GM12864 (cell line): Measurements from ENCODE around the gene B4GALT3.

Experiments
- DNase-seq: peaks from one replicate; pipeline ENCODE4 v3.0.0-alpha.2; 2011; ENCODE audit warnings: low read depth
- H3K4me3 ChIP-seq: 2 replicates; pipeline ENCODE4 v1.5.1; 2011; ENCODE audit warnings: mild to moderate bottlenecking, low read depth, low read length, control low read depth
- TF ChIP-seq, protein P1 (sequence below): IDR thresholded peaks from 2 replicates; pipeline ENCODE4 v1.5.1; 2011; ENCODE audit warnings: low read depth, mild to moderate bottlenecking, moderate library complexity, low read length, control low read depth, inconsistent platforms; ENCODE audit errors: missing control alignments

The B4GALT3 gene

DNA sequence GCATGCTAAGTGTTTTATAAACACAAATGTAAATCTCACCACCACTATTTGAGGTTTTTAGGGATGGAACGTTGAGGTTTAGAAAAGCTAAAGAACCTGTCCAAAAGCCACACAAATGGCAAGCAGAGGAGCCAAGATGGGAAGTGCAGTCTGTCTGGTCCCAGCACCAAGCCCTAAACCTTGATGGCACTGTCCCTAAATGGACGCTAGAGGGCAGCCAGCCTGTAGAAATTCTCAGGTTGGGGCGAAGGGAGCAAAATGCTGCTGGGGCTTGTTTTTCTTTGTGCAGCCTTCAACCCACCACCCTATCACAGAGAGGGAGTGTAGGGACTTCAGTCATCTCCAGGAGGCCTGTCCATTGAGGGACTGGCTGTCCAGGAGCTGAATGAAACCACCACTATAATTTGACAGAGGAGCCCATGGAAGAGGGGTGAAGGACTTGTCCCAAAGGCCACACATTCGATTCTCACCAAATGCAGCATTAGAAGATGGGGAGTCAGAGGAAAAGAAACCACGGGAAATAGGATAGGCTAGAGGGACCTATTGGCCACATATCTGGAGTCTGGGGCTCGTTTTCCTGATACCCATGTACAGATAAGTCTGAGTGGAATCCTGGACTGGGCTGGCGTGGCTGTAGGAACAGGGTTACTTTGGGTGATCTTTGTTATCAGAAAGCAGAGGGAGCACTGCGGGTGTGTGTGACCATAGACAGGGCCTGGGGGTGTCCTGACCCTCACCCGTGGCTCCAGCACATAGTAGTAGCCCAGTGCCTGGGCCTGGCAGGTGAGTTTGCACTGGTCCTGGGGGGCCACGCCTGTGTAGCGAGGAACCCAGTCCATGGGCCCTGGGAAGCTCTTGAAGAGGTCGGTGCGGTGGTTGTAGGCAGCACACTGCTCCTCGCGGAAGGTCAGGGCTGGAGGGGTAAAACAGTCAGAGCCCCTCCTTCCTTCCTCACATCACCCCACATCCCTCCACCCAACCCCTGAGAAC is 15.5 kb upstream of the B4GALT3 start:
- H3K4me3 ChIP-seq = no peak overlapping the region
- DNase-seq = peak; percentile 56
- TF ChIP-seq, protein P1, sequence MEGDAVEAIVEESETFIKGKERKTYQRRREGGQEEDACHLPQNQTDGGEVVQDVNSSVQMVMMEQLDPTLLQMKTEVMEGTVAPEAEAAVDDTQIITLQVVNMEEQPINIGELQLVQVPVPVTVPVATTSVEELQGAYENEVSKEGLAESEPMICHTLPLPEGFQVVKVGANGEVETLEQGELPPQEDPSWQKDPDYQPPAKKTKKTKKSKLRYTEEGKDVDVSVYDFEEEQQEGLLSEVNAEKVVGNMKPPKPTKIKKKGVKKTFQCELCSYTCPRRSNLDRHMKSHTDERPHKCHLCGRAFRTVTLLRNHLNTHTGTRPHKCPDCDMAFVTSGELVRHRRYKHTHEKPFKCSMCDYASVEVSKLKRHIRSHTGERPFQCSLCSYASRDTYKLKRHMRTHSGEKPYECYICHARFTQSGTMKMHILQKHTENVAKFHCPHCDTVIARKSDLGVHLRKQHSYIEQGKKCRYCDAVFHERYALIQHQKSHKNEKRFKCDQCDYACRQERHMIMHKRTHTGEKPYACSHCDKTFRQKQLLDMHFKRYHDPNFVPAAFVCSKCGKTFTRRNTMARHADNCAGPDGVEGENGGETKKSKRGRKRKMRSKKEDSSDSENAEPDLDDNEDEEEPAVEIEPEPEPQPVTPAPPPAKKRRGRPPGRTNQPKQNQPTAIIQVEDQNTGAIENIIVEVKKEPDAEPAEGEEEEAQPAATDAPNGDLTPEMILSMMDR = peak; percentile 92

DNA sequence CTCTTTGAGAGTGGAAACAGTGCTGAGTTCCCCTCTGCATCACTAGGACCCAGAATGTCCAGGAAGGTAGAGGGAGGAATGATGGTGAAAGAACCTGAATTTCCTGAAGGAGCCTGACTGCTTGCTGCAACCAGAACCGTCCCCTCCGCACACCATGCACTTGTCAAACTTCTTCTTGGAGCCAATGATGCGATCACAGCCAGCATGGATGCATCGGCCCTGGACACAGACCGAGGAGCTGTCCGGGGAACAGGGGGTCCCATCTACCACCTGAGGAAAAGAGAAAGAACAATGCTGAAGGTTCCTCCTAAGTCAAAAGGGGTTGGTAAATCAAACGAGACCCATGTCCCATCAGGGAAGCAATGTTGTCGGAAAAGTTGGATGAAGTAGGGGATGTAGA is 14.7 kb upstream of the B4GALT3 start:
- TF ChIP-seq, protein P1 = no peak
- no peak for DNase-seq
- no peak overlapping the region for H3K4me3 ChIP-seq

DNA sequence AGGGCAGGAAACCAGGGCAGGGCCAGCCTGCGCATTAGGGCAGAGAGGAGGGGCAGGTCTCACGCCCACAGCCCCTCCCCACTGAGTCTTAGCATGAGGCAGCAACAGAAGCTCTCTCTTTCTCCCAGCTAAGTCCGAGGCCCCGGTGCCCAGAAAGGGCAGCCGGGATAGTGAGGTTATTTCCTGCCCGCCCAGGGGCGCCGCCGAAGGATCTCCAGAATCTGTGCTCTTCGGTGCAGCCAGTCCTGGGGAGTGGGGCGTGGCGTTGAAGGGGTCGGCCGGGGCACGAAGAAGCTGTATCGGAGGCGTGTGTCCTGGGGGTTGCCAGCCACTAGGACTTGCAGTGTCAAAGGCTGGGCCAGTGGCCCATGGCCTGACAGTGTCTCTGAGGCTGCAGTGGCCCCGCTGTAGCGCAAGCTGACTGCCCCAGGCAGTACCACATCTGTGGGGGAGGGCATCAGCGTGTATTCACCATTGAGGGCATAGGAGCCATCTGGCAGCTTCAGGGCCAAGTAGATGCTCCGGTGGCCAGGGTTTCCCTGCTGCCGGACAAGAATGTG is 13.7 kb upstream of the B4GALT3 start:
- TF ChIP-seq, protein P1 = no peak
- no peak overlapping the region for H3K4me3 ChIP-seq
- no peak for DNase-seq

DNA sequence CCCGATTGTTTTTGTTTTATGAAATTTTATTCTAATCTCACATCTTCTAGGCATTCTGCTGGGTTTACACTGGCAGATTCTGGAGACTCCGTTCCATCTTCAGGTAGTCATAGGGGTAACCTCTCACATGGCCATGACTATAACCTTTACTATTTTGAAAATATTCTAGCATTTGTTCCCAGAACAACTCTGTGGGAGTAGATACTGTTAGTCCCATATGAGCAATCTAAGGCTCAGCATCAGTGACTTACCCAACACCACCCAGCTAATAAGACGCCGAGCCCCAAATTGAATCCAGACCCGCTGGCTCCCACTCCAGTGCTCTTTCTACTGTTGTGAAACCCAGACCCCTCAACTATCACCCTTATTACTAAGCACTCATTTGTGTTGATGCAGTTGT is 11.7 kb upstream of the B4GALT3 start:
- TF ChIP-seq, protein P1 = no peak
- DNase-seq = no peak
- H3K4me3 ChIP-seq = no peak overlapping the region

DNA sequence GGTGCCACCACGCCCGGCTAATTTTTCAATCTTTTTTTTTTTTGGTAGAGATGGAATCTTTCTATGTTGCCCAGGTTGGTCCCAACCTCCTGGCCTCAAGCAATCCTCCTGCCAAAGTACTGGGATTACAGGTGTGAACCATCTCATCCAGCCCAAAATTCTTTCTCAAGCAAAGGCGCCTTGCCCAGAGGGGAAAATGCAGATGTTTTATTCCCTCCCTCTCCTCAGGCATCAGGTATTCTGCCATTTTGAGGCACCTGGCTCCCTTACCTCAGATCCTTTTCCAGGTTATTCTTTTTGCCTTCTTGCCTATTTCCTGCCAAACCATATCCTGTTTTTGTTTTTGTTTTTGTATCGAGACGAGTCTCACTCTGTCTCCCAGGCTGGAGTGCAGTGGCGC is 11.1 kb upstream of the B4GALT3 start:
- DNase-seq = no peak
- no peak overlapping the region for H3K4me3 ChIP-seq
- TF ChIP-seq, protein P1 = no peak

DNA sequence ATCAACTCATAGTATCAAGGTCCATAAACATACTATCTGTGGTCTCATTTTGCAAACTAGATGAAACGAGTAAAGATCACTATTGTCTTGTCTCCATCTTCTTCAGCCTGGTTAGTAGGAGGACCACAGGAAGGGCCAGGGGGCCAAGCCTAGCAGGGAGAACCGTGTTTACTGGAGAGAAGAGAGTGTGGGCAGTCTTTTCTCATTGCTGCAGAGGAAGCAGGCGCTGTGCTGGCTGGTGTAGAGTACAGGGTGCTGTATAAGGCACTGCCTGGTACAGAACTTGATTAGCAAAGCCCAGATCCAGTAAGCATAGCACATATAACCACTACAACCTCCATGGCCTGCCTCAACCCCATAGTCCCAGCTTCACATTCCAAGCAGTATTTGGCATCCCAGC is 10.0 kb upstream of the B4GALT3 start:
- no peak overlapping the region for H3K4me3 ChIP-seq
- TF ChIP-seq, protein P1 = no peak
- no peak for DNase-seq
